Progenitor cell of endocrine pancreas (in vitro differentiated cells): ENCODE measurements around the gene HAL. TPM values are rescaled to one million over a fixed set of nuclear protein-coding genes. Genes with fewer than 3 reads are reported as not detected.

Source experiments
- DNase-seq: peaks from one replicate; pipeline ENCODE4 v3.0.0; 2021; ENCODE audit warnings: low spot score; ENCODE audit not compliant: unreplicated experiment
- H3K27ac Mint-ChIP-seq: 2 replicates; pipeline ENCODE4 v1.8.0; 2021; ENCODE audit warnings: mild to moderate bottlenecking, moderate library complexity, mixed read lengths
- H3K27me3 Mint-ChIP-seq: 2 replicates; pipeline ENCODE4 v1.8.0; 2021; ENCODE audit warnings: mixed read lengths
- H3K36me3 Mint-ChIP-seq: 2 replicates; pipeline ENCODE4 v1.8.0; 2022; ENCODE audit warnings: mixed read lengths; ENCODE audit not compliant: insufficient read depth
- H3K4me1 Mint-ChIP-seq: 2 replicates; pipeline ENCODE4 v1.8.0; 2021; ENCODE audit warnings: low read depth, mixed read lengths
- H3K4me3 Mint-ChIP-seq: 2 replicates; pipeline ENCODE4 v1.8.0; 2021; ENCODE audit warnings: low read depth, mild to moderate bottlenecking, moderate library complexity, mixed read lengths
- H3K9me3 Mint-ChIP-seq: 2 replicates; pipeline ENCODE4 v1.8.0; 2021; ENCODE audit warnings: low read depth, mixed read lengths
- CTCF ChIP-seq: fragments of 200-600 bp; sonication (generic); IDR thresholded peaks from one replicate; pipeline ENCODE4 v1.5.0; 2021; ENCODE audit warnings: antibody characterized with exemption, mild to moderate bottlenecking; ENCODE audit not compliant: unreplicated experiment
- total RNA-seq: library from RNA; stranded (reverse); gene quantifications from 2 replicates; pipeline ENCODE4 v1.2.1, GENCODE V29; 2021

Gene HAL
- total RNA-seq, 1 donor from 2014 or later: 0.46 TPM

GRCh38 chr12:95956557-95957145 lies 39.5 kb downstream of the HAL start:
- no peak for DNase-seq
- Mint-ChIP-seq H3K9me3 (no peaks in the 10 kb centered on the region), H3K4me3 (no peak overlapping the region), H3K4me1 (no peaks in the 10 kb centered on the region), H3K27me3 (no peaks in the 10 kb centered on the region), H3K27ac (no peak overlapping the region), H3K36me3 (no peaks in the 10 kb centered on the region)
- no peak for TF ChIP-seq CTCF

GRCh38 chr12:95955549-95956159 lies 40.5 kb downstream of the HAL start:
- H3K4me1 Mint-ChIP-seq: no peaks in the 10 kb centered on the region
- no peak overlapping the region for H3K4me3 Mint-ChIP-seq
- H3K9me3 Mint-ChIP-seq: peaks cover 3% of the 10 kb centered on the region
- TF ChIP-seq CTCF: no peak
- DNase-seq: no peak
- no peaks in the 10 kb centered on the region for H3K27me3 Mint-ChIP-seq
- H3K27ac Mint-ChIP-seq: no peak overlapping the region
- no peaks in the 10 kb centered on the region for H3K36me3 Mint-ChIP-seq

- H3K4me3 Mint-ChIP-seq: no peak overlapping the region
- H3K27me3 Mint-ChIP-seq: no peaks in the 10 kb centered on the region
- no peak for DNase-seq
- no peak overlapping the region for H3K27ac Mint-ChIP-seq
- H3K4me1 Mint-ChIP-seq: peaks cover 2% of the 10 kb centered on the region
- H3K9me3 Mint-ChIP-seq: peaks cover 3% of the 10 kb centered on the region
- TF ChIP-seq CTCF: no peak
- no peaks in the 10 kb centered on the region for H3K36me3 Mint-ChIP-seq
Observed at GRCh38 chr12:95953000-95953399, 43.1 kb downstream of the HAL start.

- no peaks in the 10 kb centered on the region for H3K36me3 Mint-ChIP-seq
- TF ChIP-seq CTCF: no peak
- H3K27me3 Mint-ChIP-seq: no peaks in the 10 kb centered on the region
- H3K9me3 Mint-ChIP-seq: peaks cover 3% of the 10 kb centered on the region
- peaks cover 2% of the 10 kb centered on the region for H3K4me1 Mint-ChIP-seq
- DNase-seq: no peak
- no peak overlapping the region for H3K4me3 Mint-ChIP-seq
- H3K27ac Mint-ChIP-seq: no peak overlapping the region
Observed at GRCh38 chr12:95951515-95951914, 44.6 kb downstream of the HAL start.

- no peak for TF ChIP-seq CTCF
- Mint-ChIP-seq H3K27me3 (peaks cover 10% of the 10 kb centered on the region), H3K4me3 (no peak overlapping the region), H3K27ac (no peak overlapping the region), H3K36me3 (no peaks in the 10 kb centered on the region), H3K9me3 (peaks cover 3% of the 10 kb centered on the region), H3K4me1 (peaks cover 2% of the 10 kb centered on the region)
- DNase-seq: no peak
Observed at GRCh38 chr12:95949477-95950206, 46.5 kb downstream of the HAL start.
